OCI-LY7 (cell line): ENCODE data around the gene SIK3. TPM values are rescaled to one million over a fixed set of nuclear protein-coding genes. Genes with fewer than 3 reads are reported as not detected.

Experiments
- BruUV-seq: library from RNA; stranded (reverse); fragments of 400-500 nt; replicated peaks from 2 replicates; lab custom pipeline; 2021; lab: Mats Ljungman, UMichigan
- CTCF ChIA-PET: fragments of 300-600 bp; sonication (Branson Sonifier 250); formaldehyde crosslinking; loops from one replicate; lab custom pipeline; 2022; ENCODE audit warnings: antibody characterized with exemption; ENCODE audit not compliant: unreplicated experiment; lab: Charles Lee
- POLR2A ChIA-PET: fragments of 300-600 bp; sonication (Branson Sonifier 250); formaldehyde crosslinking; loops from one replicate; lab custom pipeline; 2022; ENCODE audit warnings: antibody characterized with exemption; lab: Charles Lee
- DNase-seq: peaks from one replicate; pipeline ENCODE4 v3.0.0-alpha.2; 2015; ENCODE audit warnings: low spot score
- H2AFZ ChIP-seq: fragments of 200-600 bp; sonication (generic), shearing (Covaris generic); 2 replicates; pipeline ENCODE4 v1.6.1; 2014; ENCODE audit warnings: mild to moderate bottlenecking, antibody characterized with exemption, low read length, moderate library complexity
- H3K27ac ChIP-seq: fragments of 200-600 bp; sonication (generic); 2 replicates; pipeline ENCODE4 v1.5.1; 2014; ENCODE audit warnings: mixed run types, low read depth, mild to moderate bottlenecking, moderate library complexity, low read length, inconsistent platforms; ENCODE audit not compliant: poor library complexity, severe bottlenecking
- H3K36me3 ChIP-seq: fragments of 200-600 bp; sonication (generic); 2 replicates; pipeline ENCODE4 v1.6.1; 2014; ENCODE audit warnings: mild to moderate bottlenecking, antibody characterized with exemption, low read length, moderate library complexity, mixed read lengths; ENCODE audit not compliant: insufficient read depth
- H3K4me1 ChIP-seq: fragments of 200-600 bp; sonication (generic); 2 replicates; pipeline ENCODE4 v1.5.1; 2014; ENCODE audit warnings: mild to moderate bottlenecking, low read length; ENCODE audit not compliant: insufficient read depth, poor library complexity, severe bottlenecking
- H3K4me2 ChIP-seq: fragments of 200-600 bp; sonication (generic); 2 replicates; pipeline ENCODE4 v1.6.1; 2014; ENCODE audit warnings: mild to moderate bottlenecking, low read length
- H3K4me3 ChIP-seq: fragments of 200-600 bp; sonication (generic); 2 replicates; pipeline ENCODE4 v1.5.1; 2014; ENCODE audit warnings: mild to moderate bottlenecking, low read depth, low read length; ENCODE audit not compliant: poor library complexity, severe bottlenecking
- H3K79me2 ChIP-seq: fragments of 200-600 bp; sonication (generic); 2 replicates; pipeline ENCODE4 v1.6.1; 2016; ENCODE audit warnings: low read depth, mild to moderate bottlenecking, low read length, moderate library complexity, mixed read lengths; ENCODE audit not compliant: insufficient read depth
- H3K9me2 ChIP-seq: fragments of 200-600 bp; sonication (generic); 2 replicates; pipeline ENCODE4 v1.6.1; 2016; ENCODE audit warnings: mild to moderate bottlenecking, low read length, mixed read lengths; ENCODE audit not compliant: insufficient read depth
- H3K9me3 ChIP-seq: fragments of 200-600 bp; sonication (generic); 2 replicates; pipeline ENCODE4 v1.6.1; 2014; ENCODE audit warnings: mild to moderate bottlenecking, mixed run types, low read length, mixed read lengths
- H4K20me1 ChIP-seq: fragments of 200-600 bp; sonication (generic); 2 replicates; pipeline ENCODE4 v1.6.1; 2014; ENCODE audit warnings: mild to moderate bottlenecking, antibody characterized with exemption, low read length, moderate library complexity, mixed read lengths; ENCODE audit not compliant: insufficient read depth
- EZH2phosphoT487 ChIP-seq: fragments of 200-600 bp; sonication (generic); IDR thresholded peaks from 2 replicates; pipeline ENCODE4 v1.6.1; 2018; ENCODE audit warnings: low read depth, borderline replicate concordance, mild to moderate bottlenecking, mixed run types, antibody characterized with exemption, low read length, moderate library complexity, mixed read lengths
- intact Hi-C: fragments of 100-400 bp; cut with micrococcal nuclease; formaldehyde crosslinking; loops from one replicate; pipeline ENCODE4 v1.10.0; 2022; ENCODE audit not compliant: unreplicated experiment
- total RNA-seq, 2 experiments: library from RNA; depleted of rRNA in 1 of 2; stranded (reverse); fragments of >200 nt in 1 of 2; shearing (Covaris generic) in 1 of 2; gene quantifications; 2 replicates each; pipeline ENCODE4 v1.2.3, GENCODE V29; 2014 to 2022
- TF ChIP-seq, protein P1 (sequence below): fragments of 200-600 bp; sonication (generic); conservative IDR thresholded peaks from 2 replicates; pipeline ENCODE4 v1.5.1; 2014; ENCODE audit warnings: mild to moderate bottlenecking, antibody characterized with exemption, low read length, moderate library complexity, mixed read lengths

The SIK3 gene
- total RNA-seq, 2 experiments from 2014 or later, result 29.3 to 72.9 TPM

DNA sequence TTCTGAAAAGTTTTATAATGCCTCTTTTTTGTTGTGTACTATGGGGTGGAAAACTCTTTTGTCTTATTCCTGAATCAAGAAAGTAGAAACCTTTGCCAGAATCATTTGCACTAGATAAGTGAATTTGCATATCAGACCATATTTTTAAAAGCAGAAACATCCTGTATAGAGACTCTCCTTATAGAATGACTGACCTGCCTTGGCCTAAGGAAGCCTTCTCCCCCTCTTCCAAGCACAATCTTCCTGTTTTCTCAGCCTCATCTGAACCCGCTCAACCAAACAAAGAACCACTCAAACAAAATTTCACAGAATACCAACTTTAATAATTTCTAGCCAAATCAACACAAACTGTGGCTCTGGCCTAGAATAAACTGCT, 60.3 kb downstream of the SIK3 start:
- DNase-seq, result peak; percentile 34
- peaks cover 97% of the 10 kb centered on the region for H3K79me2 ChIP-seq
- 0 out of 2 replicates have a peak, but pooled peaks cover 5% of the 10 kb centered on the region for H4K20me1 ChIP-seq
- H3K36me3 ChIP-seq, result no peaks in the 10 kb centered on the region
- intact Hi-C loops, result no loop called here
- H2AFZ ChIP-seq, result no peak overlapping the region
- peak overlapping the region; percentile 55 for H3K27ac ChIP-seq
- POLR2A ChIA-PET, result interaction anchor here (0.7 to 1.5 kb wide), 4 partner anchors 11 to 108 kb away, joined by 3 to 4 read pairs (median 3); no protein-coding TSS in a partner anchor
- BruUV-seq, result no TSS peak
- H3K9me2 ChIP-seq, result no peaks in the 10 kb centered on the region
- H3K4me3 ChIP-seq, result peak overlapping the region; percentile 37
- H3K9me3 ChIP-seq, result no peaks in the 10 kb centered on the region
- peak overlapping the region; percentile 62 for H3K4me2 ChIP-seq
- CTCF ChIA-PET, result interaction anchor here (1.2 kb wide), 1 partner anchor 112 kb away, joined by 5 read pairs; no protein-coding TSS in a partner anchor
- TF ChIP-seq, protein P1, sequence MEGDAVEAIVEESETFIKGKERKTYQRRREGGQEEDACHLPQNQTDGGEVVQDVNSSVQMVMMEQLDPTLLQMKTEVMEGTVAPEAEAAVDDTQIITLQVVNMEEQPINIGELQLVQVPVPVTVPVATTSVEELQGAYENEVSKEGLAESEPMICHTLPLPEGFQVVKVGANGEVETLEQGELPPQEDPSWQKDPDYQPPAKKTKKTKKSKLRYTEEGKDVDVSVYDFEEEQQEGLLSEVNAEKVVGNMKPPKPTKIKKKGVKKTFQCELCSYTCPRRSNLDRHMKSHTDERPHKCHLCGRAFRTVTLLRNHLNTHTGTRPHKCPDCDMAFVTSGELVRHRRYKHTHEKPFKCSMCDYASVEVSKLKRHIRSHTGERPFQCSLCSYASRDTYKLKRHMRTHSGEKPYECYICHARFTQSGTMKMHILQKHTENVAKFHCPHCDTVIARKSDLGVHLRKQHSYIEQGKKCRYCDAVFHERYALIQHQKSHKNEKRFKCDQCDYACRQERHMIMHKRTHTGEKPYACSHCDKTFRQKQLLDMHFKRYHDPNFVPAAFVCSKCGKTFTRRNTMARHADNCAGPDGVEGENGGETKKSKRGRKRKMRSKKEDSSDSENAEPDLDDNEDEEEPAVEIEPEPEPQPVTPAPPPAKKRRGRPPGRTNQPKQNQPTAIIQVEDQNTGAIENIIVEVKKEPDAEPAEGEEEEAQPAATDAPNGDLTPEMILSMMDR, result no peak
- TF ChIP-seq EZH2phosphoT487, result no peak
- H3K4me1 ChIP-seq, result peaks cover 38% of the 10 kb centered on the region

DNA sequence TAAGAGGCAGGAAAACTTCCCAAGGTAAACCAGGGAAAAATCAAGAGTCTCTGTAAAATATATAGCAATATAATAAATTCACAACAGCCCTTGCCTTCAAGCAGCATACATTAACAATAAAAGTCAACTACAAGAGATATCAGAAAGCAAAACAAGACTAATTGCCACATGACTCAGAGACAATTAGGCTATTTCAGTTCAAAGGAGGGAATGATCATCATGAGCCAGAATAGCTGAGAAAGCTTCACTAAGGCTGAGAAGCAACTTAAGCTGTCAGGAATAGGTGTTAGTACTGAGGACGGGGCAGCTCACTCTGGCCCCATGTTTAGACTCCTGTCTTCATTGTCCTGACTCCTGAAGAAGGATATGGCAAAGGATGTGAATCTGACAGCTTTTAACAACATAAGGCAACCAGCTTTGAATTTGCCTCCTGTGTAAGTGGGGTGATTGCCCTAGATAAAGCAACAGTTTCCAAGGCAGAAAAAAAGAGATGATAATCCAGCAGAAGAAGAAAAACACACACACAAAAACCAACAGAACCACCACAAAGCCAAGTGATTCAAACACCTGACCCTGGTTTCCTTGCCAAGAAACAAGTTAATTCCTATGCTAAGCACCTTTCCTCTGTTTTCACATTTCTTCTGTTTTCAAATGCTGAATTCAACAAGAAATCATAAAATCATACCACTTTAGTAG, 60.8 kb downstream of the SIK3 start:
- peak; percentile 15 for DNase-seq
- no peaks in the 10 kb centered on the region for H3K36me3 ChIP-seq
- no peaks in the 10 kb centered on the region for H3K9me2 ChIP-seq
- peak overlapping the region; percentile 37 for H3K4me3 ChIP-seq
- peak overlapping the region; percentile 55 for H3K27ac ChIP-seq
- peaks cover 92% of the 10 kb centered on the region for H3K79me2 ChIP-seq
- H4K20me1 ChIP-seq, result 0 out of 2 replicates have a peak, but pooled peaks cover 5% of the 10 kb centered on the region
- ChIA-PET POLR2A (interaction anchor here (0.7 to 1.1 kb wide), 2 partner anchors 11 to 107 kb away, joined by 3 to 4 read pairs; no protein-coding TSS in a partner anchor), CTCF (no interaction called here)
- intact Hi-C loops, result no loop called here
- no TSS peak for BruUV-seq
- H3K9me3 ChIP-seq, result no peaks in the 10 kb centered on the region
- H2AFZ ChIP-seq, result no peak overlapping the region
- no peak for TF ChIP-seq EZH2phosphoT487
- TF ChIP-seq, protein P1, result no peak
- peak overlapping the region; percentile 62 for H3K4me2 ChIP-seq
- peaks cover 38% of the 10 kb centered on the region for H3K4me1 ChIP-seq

DNA sequence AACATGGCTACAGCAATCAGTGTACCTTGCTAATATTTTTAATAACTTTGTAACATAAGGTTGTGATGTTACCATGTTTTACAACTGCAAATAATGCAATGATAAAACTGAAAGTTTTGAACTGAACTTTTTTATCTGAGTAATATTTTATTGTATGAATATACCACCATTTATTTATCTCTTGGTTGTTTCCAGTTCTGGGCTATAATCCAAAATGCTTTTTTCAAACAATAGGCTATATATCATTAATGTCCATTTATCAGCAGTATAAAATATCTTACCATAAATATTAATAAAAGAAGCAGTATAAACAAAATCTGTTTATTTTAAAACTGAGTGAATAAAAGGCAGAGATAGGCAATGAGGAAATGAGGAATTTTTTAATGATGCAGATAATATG, 63.3 kb downstream of the SIK3 start:
- no peak overlapping the region for H3K4me3 ChIP-seq
- DNase-seq, result no peak
- H3K79me2 ChIP-seq, result peaks cover 74% of the 10 kb centered on the region; the same call in 1 of the 2 replicates
- no peaks in the 10 kb centered on the region for H3K9me2 ChIP-seq
- H3K4me2 ChIP-seq, result no peak overlapping the region
- no peaks in the 10 kb centered on the region for H4K20me1 ChIP-seq
- no peak overlapping the region for H3K27ac ChIP-seq
- ChIA-PET CTCF (no interaction called here), POLR2A (interaction anchor here (1.2 to 1.7 kb wide), 3 partner anchors 15 to 18 kb away, joined by 3 to 4 read pairs (median 4); no protein-coding TSS in a partner anchor)
- intact Hi-C loops, result no loop called here
- BruUV-seq, result no TSS peak
- H3K36me3 ChIP-seq, result no peaks in the 10 kb centered on the region
- H3K4me1 ChIP-seq, result peaks cover 38% of the 10 kb centered on the region
- TF ChIP-seq, protein P1, result no peak
- TF ChIP-seq EZH2phosphoT487, result no peak
- H2AFZ ChIP-seq, result no peak overlapping the region
- no peaks in the 10 kb centered on the region for H3K9me3 ChIP-seq
